Smooth muscle cell (in vitro differentiated cells): ENCODE results near the gene RAP1GAP. TPM values are rescaled to one million over a fixed set of nuclear protein-coding genes. Genes with fewer than 3 reads are reported as not detected.

Experiments used
- DNase-seq: peaks from one replicate; lab custom pipeline; 2025; ENCODE audit not compliant: unreplicated experiment; lab: John Stamatoyannopoulos, UW
- H2AFZ ChIP-seq: fragments of 200-600 bp; sonication (generic); 2 replicates; pipeline ENCODE4 v1.6.0; 2016; ENCODE audit warnings: antibody characterized with exemption, low read depth, mild to moderate bottlenecking
- H3F3A ChIP-seq: fragments of 200-600 bp; sonication (generic); 2 replicates; pipeline ENCODE4 v1.6.0; 2017; ENCODE audit warnings: antibody characterized with exemption, low read depth
- H3K27ac ChIP-seq: fragments of 200-600 bp; sonication (generic); 2 replicates; pipeline ENCODE4 v1.5.1; 2016; ENCODE audit warnings: low read depth, mild to moderate bottlenecking
- H3K27me3 ChIP-seq: fragments of 200-600 bp; sonication (generic); 2 replicates; pipeline ENCODE4 v1.6.1; 2016; ENCODE audit warnings: low read depth, mild to moderate bottlenecking
- H3K36me3 ChIP-seq: fragments of 200-600 bp; sonication (generic); 2 replicates; pipeline ENCODE4 v1.5.1; 2016; ENCODE audit warnings: low read depth
- H3K4me1 ChIP-seq: fragments of 200-600 bp; sonication (generic); 2 replicates; pipeline ENCODE4 v1.5.1; 2016; ENCODE audit warnings: low read depth
- H3K4me2 ChIP-seq: fragments of 200-600 bp; sonication (generic); 2 replicates; pipeline ENCODE4 v1.6.0; 2016; ENCODE audit warnings: mild to moderate bottlenecking
- H3K4me3 ChIP-seq: fragments of 200-600 bp; sonication (generic); 2 replicates; pipeline ENCODE4 v1.5.1; 2016; ENCODE audit warnings: mild to moderate bottlenecking
- H3K79me2 ChIP-seq: fragments of 200-600 bp; sonication (generic); 2 replicates; pipeline ENCODE4 v1.6.0; 2016; ENCODE audit warnings: low read depth, mild to moderate bottlenecking
- H3K9ac ChIP-seq: fragments of 200-600 bp; sonication (generic); 2 replicates; pipeline ENCODE4 v1.6.0; 2016; ENCODE audit warnings: low read depth
- H3K9me3 ChIP-seq: fragments of 200-600 bp; sonication (generic); replicated peaks from 2 replicates; pipeline ENCODE4 v1.5.1; 2016; ENCODE audit warnings: low read depth
- H4K20me1 ChIP-seq: fragments of 200-600 bp; sonication (generic); 2 replicates; pipeline ENCODE4 v1.6.0; 2016; ENCODE audit warnings: low read depth
- CTCF ChIP-seq: fragments of 200-600 bp; sonication (generic); IDR thresholded peaks from 2 replicates; pipeline ENCODE4 v1.5.1; 2017; ENCODE audit warnings: borderline replicate concordance, mild to moderate bottlenecking, antibody characterized with exemption; ENCODE audit not compliant: insufficient read depth, poor library complexity, severe bottlenecking
- WGBS: methylation state at CpG from one replicate; pipeline ENCODE4 v1.1.7; 2016; ENCODE audit warnings: low lambda C conversion rate; 5-methylcytosine and 5-hydroxymethylcytosine counted together
- polyA plus RNA-seq: library from polyadenylated mRNA; unstranded; fragments of >200 nt; fragmentation: Nextera tagmentation; extraction: Ambion mirVana; gene quantifications from 2 replicates; pipeline ENCODE4 v1.2.1, GENCODE V29; 2016
- total RNA-seq: library from RNA; depleted of rRNA; stranded (reverse); fragments of >200 nt; gene quantifications from 2 replicates; pipeline ENCODE4 v1.2.3, GENCODE V29; 2014

Gene RAP1GAP
- total and polyA plus RNA-seq, 2 experiments from 2014 or later, result 0.99 to 4.1 TPM

DNA sequence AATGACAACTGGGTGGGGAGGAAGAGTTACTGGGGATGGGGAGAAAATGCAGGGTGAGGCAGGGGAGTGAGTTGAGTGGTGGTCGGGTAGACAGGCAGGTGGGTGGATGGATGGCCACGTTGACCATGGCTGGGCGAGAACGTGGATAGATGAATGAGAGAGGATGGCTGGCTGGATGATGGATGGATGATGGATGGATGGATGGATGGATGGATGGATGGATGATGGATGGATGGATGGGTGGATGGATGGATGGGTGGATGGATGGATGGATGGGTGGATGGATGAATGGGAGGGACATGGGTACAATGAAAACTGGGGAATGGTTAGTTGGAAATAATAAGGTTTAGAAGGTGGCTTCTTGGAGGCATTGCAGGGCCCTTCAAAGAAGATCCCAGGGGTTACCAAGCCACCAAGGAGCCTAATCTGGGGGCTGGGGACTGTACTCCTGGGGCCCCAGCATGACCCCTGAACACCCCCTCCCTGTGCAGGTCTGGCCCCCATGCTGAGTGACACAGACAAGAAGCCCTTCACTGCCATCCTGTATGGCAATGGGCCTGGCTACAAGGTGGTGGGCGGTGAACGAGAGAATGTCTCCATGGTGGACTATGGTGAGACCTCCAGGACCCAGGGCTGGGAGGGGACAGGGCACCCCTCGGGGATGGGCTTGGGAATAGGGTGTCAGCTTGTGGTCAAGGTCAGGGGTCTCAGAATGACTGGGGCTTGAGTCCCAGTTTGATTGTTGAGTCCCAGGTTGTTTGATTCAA lies 92.9 kb downstream of the RAP1GAP start:
- H3K4me1 ChIP-seq, result peaks cover 15% of the 10 kb centered on the region
- H2AFZ ChIP-seq, result no peak overlapping the region
- no peaks in the 10 kb centered on the region for H3K36me3 ChIP-seq
- H3K9me3 ChIP-seq, result no peaks in the 10 kb centered on the region
- no peak overlapping the region for H3K4me3 ChIP-seq
- H3K4me2 ChIP-seq, result no peak overlapping the region
- no peaks in the 10 kb centered on the region for H4K20me1 ChIP-seq
- no peak for DNase-seq
- H3F3A ChIP-seq, result no peaks in the 10 kb centered on the region
- 90% methylated on average over 7 of the region's 7 CpGs for WGBS
- no peak overlapping the region for H3K27ac ChIP-seq
- no peak for TF ChIP-seq CTCF
- H3K79me2 ChIP-seq, result no peaks in the 10 kb centered on the region
- no peak overlapping the region for H3K9ac ChIP-seq
- no peaks in the 10 kb centered on the region for H3K27me3 ChIP-seq

- H3K27ac ChIP-seq, result no peak overlapping the region
- H3K36me3 ChIP-seq, result no peaks in the 10 kb centered on the region
- no peak overlapping the region for H3K4me3 ChIP-seq
- H3K27me3 ChIP-seq, result no peaks in the 10 kb centered on the region
- H2AFZ ChIP-seq, result no peak overlapping the region
- no peak overlapping the region for H3K9ac ChIP-seq
- no peaks in the 10 kb centered on the region for H3K79me2 ChIP-seq
- no peak overlapping the region for H3K4me2 ChIP-seq
- no peak for DNase-seq
- H4K20me1 ChIP-seq, result no peaks in the 10 kb centered on the region
- TF ChIP-seq CTCF, result no peak
- H3K9me3 ChIP-seq, result no peaks in the 10 kb centered on the region
- 92% methylated on average over 18 of the region's 18 CpGs for WGBS
- no peaks in the 10 kb centered on the region for H3F3A ChIP-seq
- peaks cover 15% of the 10 kb centered on the region for H3K4me1 ChIP-seq
These were observed 93.7 kb downstream of the RAP1GAP start for GRCh38 chr1:21575351-21575942.

GRCh38 chr1:21574466-21575151 lies 94.5 kb downstream of the RAP1GAP start:
- H4K20me1 ChIP-seq, result no peaks in the 10 kb centered on the region
- no peak overlapping the region for H3K27ac ChIP-seq
- no peak overlapping the region for H3K9ac ChIP-seq
- H3K27me3 ChIP-seq, result no peaks in the 10 kb centered on the region
- no peaks in the 10 kb centered on the region for H3K9me3 ChIP-seq
- no peak for DNase-seq
- H3K4me3 ChIP-seq, result no peak overlapping the region
- peaks cover 15% of the 10 kb centered on the region for H3K4me1 ChIP-seq
- no peaks in the 10 kb centered on the region for H3F3A ChIP-seq
- H3K4me2 ChIP-seq, result peak overlapping the region; percentile 36
- TF ChIP-seq CTCF, result no peak
- peak overlapping the region; percentile 44 for H2AFZ ChIP-seq
- 44% methylated on average over 31 of the region's 31 CpGs for WGBS
- H3K36me3 ChIP-seq, result no peaks in the 10 kb centered on the region
- no peaks in the 10 kb centered on the region for H3K79me2 ChIP-seq
